HCT116 (cell line): ENCODE data around the gene MYH14. TPM values are rescaled to one million over a fixed set of nuclear protein-coding genes. Genes with fewer than 3 reads are reported as not detected.

ENCODE experiments used
- ATAC-seq: fragments of 200-7000 bp; cut with Tn5 transposase; 2 replicates; pipeline ENCODE4 v1.9.1; 2020; ENCODE audit warnings: mild to moderate bottlenecking, moderate library complexity
- BruUV-seq: library from RNA; stranded (reverse); fragments of 400-500 nt; replicated peaks from 2 replicates; lab custom pipeline; 2021; lab: Mats Ljungman, UMichigan
- CTCF ChIA-PET: fragments of 300-600 bp; sonication (Branson Sonifier 250); formaldehyde crosslinking; loops from one replicate; lab custom pipeline; 2021; ENCODE audit warnings: antibody characterized with exemption; lab: Charles Lee
- POLR2A ChIA-PET: fragments of 300-600, 350-600 bp; sonication (Branson Sonifier 250); formaldehyde crosslinking; loops from one replicate; lab custom pipeline; 2021; ENCODE audit warnings: antibody characterized with exemption; lab: Charles Lee
- RAD21 ChIA-PET, 2 experiments: fragments of 300-600 bp; sonication (Branson Sonifier 250); formaldehyde crosslinking; loops; one replicate each; lab custom pipeline; 2023; ENCODE audit warnings: low total read pairs in 2 of 2; ENCODE audit not compliant: uncharacterized antibody in 2 of 2, unreplicated experiment in 2 of 2, low non-redundant PET in 1 of 2; lab: Charles Lee
- DNase-seq: peaks from one replicate; pipeline ENCODE4 v3.0.0-alpha.2; 2010; ENCODE audit warnings: low read depth, low spot score
- H2AFZ ChIP-seq: fragments of 200-600 bp; shearing (Covaris generic), sonication (generic); 2 replicates; pipeline ENCODE4 v1.6.1; 2017; ENCODE audit warnings: low read depth, mixed run types, mixed read lengths, antibody characterized with exemption, low read length; ENCODE audit not compliant: poor library complexity, severe bottlenecking
- H3K27ac ChIP-seq: 2 replicates; pipeline ENCODE4 v1.5.1; 2012; ENCODE audit warnings: low read depth, low read length
- H3K27me3 ChIP-seq: fragments of 200-600 bp; sonication (generic); 2 replicates; pipeline ENCODE4 v1.6.1; 2016; ENCODE audit warnings: mixed run types, low read length, mixed read lengths; ENCODE audit not compliant: insufficient read depth
- H3K36me3 ChIP-seq, 2 experiments: fragments of 200-500 bp in 1 of 2; fragments of 200-600 bp in 1 of 2; sonication (Bioruptor generic) in 1 of 2; sonication (generic) in 1 of 2; 2 replicates each; pipeline versions ENCODE4 v1.5.1 to v1.6.1; 2014 to 2016; ENCODE audit warnings: low read length in 2 of 2, inconsistent platforms in 1 of 2, mixed read lengths in 1 of 2, mixed run types in 1 of 2; ENCODE audit not compliant: insufficient read depth in 2 of 2, control insufficient read depth in 1 of 2
- H3K4me1 ChIP-seq, 2 experiments: fragments of 200-600 bp in 1 of 2; sonication (generic) in 1 of 2; 2 replicates each; pipeline versions ENCODE4 v1.5.1 to v1.6.1; 2012 to 2017; ENCODE audit warnings: low read length in 2 of 2, inconsistent platforms in 1 of 2, mild to moderate bottlenecking in 1 of 2, mixed read lengths in 1 of 2, mixed run types in 1 of 2, moderate library complexity in 1 of 2; ENCODE audit not compliant: insufficient read depth in 2 of 2, control insufficient read depth in 1 of 2
- H3K4me2 ChIP-seq: fragments of 200-600 bp; sonication (generic); 2 replicates; pipeline ENCODE4 v1.6.1; 2017; ENCODE audit warnings: mixed run types, low read length, mixed read lengths
- H3K4me3 ChIP-seq, 2 experiments: fragments of 200-600 bp in 1 of 2; sonication (generic) in 1 of 2; replicated peaks in 1 of 2; 2 replicates each; pipeline ENCODE4 v1.5.1; 2011 to 2016; ENCODE audit warnings: low read length in 2 of 2, control low read depth in 1 of 2, low read depth in 1 of 2, mild to moderate bottlenecking in 1 of 2, mixed read lengths in 1 of 2, mixed run types in 1 of 2
- H3K79me2 ChIP-seq: fragments of 200-600 bp; sonication (generic); 2 replicates; pipeline ENCODE4 v1.6.1; 2017; ENCODE audit warnings: mild to moderate bottlenecking, mixed run types, low read length, moderate library complexity, mixed read lengths; ENCODE audit not compliant: insufficient read depth
- H3K9ac ChIP-seq: fragments of 200-600 bp; sonication (generic); 2 replicates; pipeline ENCODE4 v1.6.1; 2016; ENCODE audit warnings: low read length, mixed read lengths
- H3K9me2 ChIP-seq: fragments of 200-600 bp; sonication (generic), shearing (Covaris generic); 2 replicates; pipeline ENCODE4 v1.6.1; 2017; ENCODE audit warnings: mixed run types, mild to moderate bottlenecking, moderate library complexity; ENCODE audit not compliant: insufficient read depth
- H3K9me3 ChIP-seq, 2 experiments: fragments of 200-500 bp in 1 of 2; fragments of 200-600 bp in 1 of 2; sonication (Bioruptor generic) in 1 of 2; sonication (generic) in 1 of 2; 2 replicates each; pipeline ENCODE4 v1.6.1; 2014 to 2017; ENCODE audit warnings: low read length in 2 of 2, mixed read lengths in 2 of 2, inconsistent platforms in 1 of 2, low read depth in 1 of 2, mild to moderate bottlenecking in 1 of 2, mixed run types in 1 of 2, moderate library complexity in 1 of 2; ENCODE audit not compliant: control insufficient read depth in 1 of 2, insufficient read depth in 1 of 2
- H4K20me1 ChIP-seq: fragments of 200-600 bp; sonication (generic), shearing (Covaris generic); 2 replicates; pipeline ENCODE4 v1.6.1; 2017; ENCODE audit warnings: mixed run types, mild to moderate bottlenecking, moderate library complexity; ENCODE audit not compliant: insufficient read depth
- CBX3 ChIP-seq: IDR thresholded peaks from 2 replicates; pipeline ENCODE4 v1.6.1; 2012; ENCODE audit warnings: low read depth
- EGR1 ChIP-seq: IDR thresholded peaks from 2 replicates; pipeline ENCODE4 v1.6.1; 2012; ENCODE audit warnings: low read depth
- EZH2 ChIP-seq: fragments of 200-600 bp; sonication (generic); IDR thresholded peaks from 2 replicates; pipeline ENCODE4 v1.6.1; 2017; ENCODE audit warnings: antibody characterized with exemption, mixed run types
- EZH2phosphoT487 ChIP-seq: fragments of 200-600 bp; IDR thresholded peaks from 2 replicates; pipeline ENCODE4 v1.6.1; 2018; ENCODE audit warnings: antibody characterized with exemption, borderline replicate concordance
- FOSL1 ChIP-seq: IDR thresholded peaks from 2 replicates; pipeline ENCODE4 v1.6.1; 2012; ENCODE audit warnings: low read depth
- JUND ChIP-seq: IDR thresholded peaks from 2 replicates; pipeline ENCODE4 v1.6.1; 2012
- MAX ChIP-seq: IDR thresholded peaks from 2 replicates; pipeline ENCODE4 v1.6.1; 2012
- POLR2A ChIP-seq: IDR thresholded peaks from 2 replicates; pipeline ENCODE4 v1.7.0; 2011; ENCODE audit warnings: borderline replicate concordance; ENCODE audit not compliant: insufficient read depth, insufficient read length; ENCODE audit errors: extremely low read depth
- POLR2AphosphoS5 ChIP-seq: IDR thresholded peaks from 2 replicates; pipeline ENCODE4 v1.6.1; 2011; ENCODE audit warnings: mild to moderate bottlenecking, low read depth, low read length, moderate library complexity
- RAD21 ChIP-seq: IDR thresholded peaks from 2 replicates; pipeline ENCODE4 v1.6.1; 2012; ENCODE audit warnings: low read depth, mild to moderate bottlenecking
- SIN3A ChIP-seq: IDR thresholded peaks from 2 replicates; pipeline ENCODE4 v1.6.1; 2012; ENCODE audit warnings: low read depth
- SP1 ChIP-seq: IDR thresholded peaks from 2 replicates; pipeline ENCODE4 v1.6.1; 2012; ENCODE audit warnings: low read depth
- SRF ChIP-seq: IDR thresholded peaks from 2 replicates; pipeline ENCODE4 v1.6.1; 2012; ENCODE audit warnings: low read depth
- TCF7L2 ChIP-seq: IDR thresholded peaks from 2 replicates; pipeline ENCODE4 v1.7.0; 2011; ENCODE audit warnings: borderline replicate concordance, inconsistent platforms; ENCODE audit not compliant: insufficient read depth, insufficient read length; ENCODE audit errors: extremely low read depth
- YY1 ChIP-seq: IDR thresholded peaks from 2 replicates; pipeline ENCODE4 v1.6.1; 2011; ENCODE audit warnings: low read length, low read depth, moderate library complexity, mild to moderate bottlenecking; ENCODE audit not compliant: insufficient replicate concordance; ENCODE audit errors: extremely low read depth
- ZBTB33 ChIP-seq: IDR thresholded peaks from 2 replicates; pipeline ENCODE4 v1.6.1; 2011; ENCODE audit warnings: mild to moderate bottlenecking, low read length, moderate library complexity; ENCODE audit not compliant: insufficient replicate concordance; ENCODE audit errors: extremely low read depth
- ZFX ChIP-seq: fragments of 450-650 bp; IDR thresholded peaks from 2 replicates; pipeline ENCODE4 v1.6.1; 2017
- ZNF274 ChIP-seq: fragments of 200-500 bp; sonication (Bioruptor generic); IDR thresholded peaks from 2 replicates; pipeline ENCODE4 v1.6.1; 2014; ENCODE audit warnings: mild to moderate bottlenecking, low read depth, low read length, inconsistent platforms
- intact Hi-C: fragments of 100-400 bp; cut with micrococcal nuclease; formaldehyde crosslinking; loops from 2 replicates; pipeline ENCODE4 v1.10.0; 2022
- total RNA-seq: library from RNA; stranded (reverse); gene quantifications from one replicate; pipeline ENCODE4 v1.2.1, GENCODE V29; 2021; ENCODE audit not compliant: unreplicated experiment
- TF ChIP-seq, protein P1 (sequence below): IDR thresholded peaks from 2 replicates; pipeline ENCODE4 v1.6.1; 2012

The MYH14 gene
- total RNA-seq, 1 experiment from 2014 or later: 60.1 TPM

DNA sequence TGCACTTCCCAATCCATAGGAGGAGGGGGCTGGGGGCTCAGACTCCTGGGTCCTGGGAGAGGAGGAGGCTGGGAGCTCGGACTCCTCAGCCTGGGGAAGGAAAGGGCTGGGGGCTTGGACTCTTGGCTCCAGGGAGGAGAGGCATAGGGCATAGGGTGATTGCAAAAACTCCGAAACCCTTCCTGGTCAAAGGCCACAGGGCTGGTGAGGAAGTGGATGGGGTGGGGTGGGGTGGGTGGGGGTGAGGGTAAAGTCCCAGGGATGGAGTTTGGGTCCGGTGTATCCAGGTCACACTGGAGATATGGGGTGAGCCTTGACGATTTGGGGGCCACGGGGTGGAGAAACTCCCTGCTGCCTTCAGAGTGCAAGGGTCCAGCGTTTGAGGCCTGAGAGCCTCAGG lies 2.8 kb downstream of the MYH14 start:
- peak overlapping the region; percentile 59 to 65; a peak in 3 of 4 replicates for H3K4me3 ChIP-seq
- ChIA-PET RAD21 (no interaction called here), POLR2A (no interaction called here), CTCF (interaction anchor here (1.7 kb wide), 1 partner anchor 59 kb away, joined by 4 read pairs; no protein-coding TSS in a partner anchor)
- DNase-seq (no peak), ATAC-seq (no peak)
- H3K9ac ChIP-seq: peak overlapping the region; percentile 68
- no peaks in the 10 kb centered on the region for H3K27me3 ChIP-seq
- H3K79me2 ChIP-seq: 0 out of 2 replicates have a peak, but pooled peaks cover 8% of the 10 kb centered on the region
- H3K27ac ChIP-seq: no peak overlapping the region
- no peaks in the 10 kb centered on the region for H3K9me2 ChIP-seq
- peaks cover 21 to 30% of the 10 kb centered on the region in 2 experiments for H3K4me1 ChIP-seq
- no peaks in the 10 kb centered on the region for H3K9me3 ChIP-seq
- no TSS peak for BruUV-seq
- peak overlapping the region; percentile 92 for H3K4me2 ChIP-seq
- peaks cover 0 to 7% of the 10 kb centered on the region in 2 experiments; a peak in 1 of 4 replicates for H3K36me3 ChIP-seq
- intact Hi-C loops: no loop called here
- no peak overlapping the region for H2AFZ ChIP-seq
- H4K20me1 ChIP-seq: no peaks in the 10 kb centered on the region
- TF ChIP-seq EZH2phosphoT487 (no peak), CBX3 (no peak), RAD21 (no peak), ZNF274 (no peak), POLR2AphosphoS5 (no peak), EZH2 (no peak), EGR1 (no peak), SP1 (no peak), ZFX (no peak), JUND (no peak), SIN3A (no peak), FOSL1 (no peak)
- TF ChIP-seq, protein P1, sequence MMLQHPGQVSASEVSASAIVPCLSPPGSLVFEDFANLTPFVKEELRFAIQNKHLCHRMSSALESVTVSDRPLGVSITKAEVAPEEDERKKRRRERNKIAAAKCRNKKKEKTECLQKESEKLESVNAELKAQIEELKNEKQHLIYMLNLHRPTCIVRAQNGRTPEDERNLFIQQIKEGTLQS: no peak

- no peaks in the 10 kb centered on the region for H3K9me2 ChIP-seq
- H3K36me3 ChIP-seq: peaks cover 2 to 13% of the 10 kb centered on the region in 2 experiments; a peak in 1 of 4 replicates
- intact Hi-C loops: no loop called here
- TF ChIP-seq ZFX (no peak), ZNF274 (no peak), TCF7L2 (no peak), YY1 (no peak), EGR1 (no peak), EZH2phosphoT487 (no peak), FOSL1 (no peak), ZBTB33 (no peak), POLR2A (no peak), MAX (no peak), CBX3 (no peak), POLR2AphosphoS5 (no peak), SRF (no peak), JUND (no peak)
- TF ChIP-seq, protein P1: no peak
- no peak overlapping the region for H3K4me2 ChIP-seq
- ChIA-PET CTCF (no interaction called here), POLR2A (interaction anchor here (0.7 kb wide), 1 partner anchor 58 kb away, joined by 3 read pairs; no protein-coding TSS in a partner anchor), RAD21 (no interaction called here)
- H3K9ac ChIP-seq: no peak overlapping the region
- 0 out of 2 replicates have a peak, but pooled peaks cover 8% of the 10 kb centered on the region for H3K79me2 ChIP-seq
- H3K4me3 ChIP-seq: no peak overlapping the region
- no peaks in the 10 kb centered on the region; a peak in 1 of 4 replicates for H3K9me3 ChIP-seq
- ATAC-seq (no peak), DNase-seq (no peak)
- peaks cover 21 to 29% of the 10 kb centered on the region in 2 experiments for H3K4me1 ChIP-seq
- H2AFZ ChIP-seq: no peak overlapping the region
- H3K27me3 ChIP-seq: no peaks in the 10 kb centered on the region
- no peak overlapping the region for H3K27ac ChIP-seq
- H4K20me1 ChIP-seq: no peaks in the 10 kb centered on the region
- no TSS peak for BruUV-seq
Observed at GRCh38 chr19:50207730-50208129, 4.3 kb downstream of the MYH14 start.
